A549 (cell line): ENCODE results near the gene DSCAM. TPM values are rescaled to one million over a fixed set of nuclear protein-coding genes. Genes with fewer than 3 reads are reported as not detected.

Source experiments
- ATAC-seq, 2 experiments: fragments of 200-7000 bp in 1 of 2; fragments of >200 bp in 1 of 2; cut with Nextera tagmentation in 1 of 2; cut with Tn5 transposase in 1 of 2; 3 replicates each; pipeline versions ENCODE4 v1.8.0 to v1.9.1; 2018 to 2020; ENCODE audit warnings: mild to moderate bottlenecking in 1 of 2, moderate library complexity in 1 of 2
- CTCF ChIA-PET: fragments of 300-600 bp; sonication (Branson Sonifier 250); formaldehyde crosslinking; extraction: SDS; loops from one replicate; lab custom pipeline; 2021; ENCODE audit warnings: antibody characterized with exemption, inconsistent platforms; lab: Yijun Ruan, JAX
- POLR2A ChIA-PET: fragments of 350-600 bp; formaldehyde crosslinking; extraction: SDS; loops from one replicate; lab custom pipeline; 2021; ENCODE audit warnings: antibody characterized with exemption, inconsistent platforms; lab: Yijun Ruan, JAX
- DNase-seq, 2 experiments: peaks; one replicate each; pipeline versions ENCODE4 v3.0.0 to v3.0.0-alpha.2; 2011 to 2016; ENCODE audit warnings: low read depth in 1 of 2, low spot score in 1 of 2
- FAIRE-seq: peaks from 2 replicates; lab custom pipeline; 2011; peaks lifted over from hg19 to GRCh38; lab: Jason Lieb, UNC
- H3K27ac ChIP-seq, 2 experiments: fragments of >200 bp; sonication (Bioruptor Twin); formaldehyde crosslinking; 3 replicates each; pipeline ENCODE4 v1.5.1; 2016 to 2017
- H3K4me1 ChIP-seq: fragments of >200 bp; sonication (Bioruptor Twin); formaldehyde crosslinking; 3 replicates; pipeline ENCODE4 v1.6.1; 2016
- H3K4me2 ChIP-seq: fragments of >200 bp; sonication (Bioruptor Twin); formaldehyde crosslinking; 3 replicates; pipeline ENCODE4 v1.6.1; 2016
- H3K4me3 ChIP-seq: fragments of >200 bp; sonication (Bioruptor Twin); formaldehyde crosslinking; 3 replicates; pipeline ENCODE4 v1.5.1; 2016
- H3K9me3 ChIP-seq: fragments of >200 bp; sonication (Bioruptor Twin); formaldehyde crosslinking; 3 replicates; pipeline ENCODE4 v1.6.1; 2016
- BHLHE40 ChIP-seq: IDR thresholded peaks from 2 replicates; pipeline ENCODE4 v1.6.1; 2012; ENCODE audit warnings: low read depth, low read length, inconsistent platforms
- CBX2 ChIP-seq: fragments of 200-600 bp; sonication (generic); IDR thresholded peaks from 2 replicates; pipeline ENCODE4 v1.6.1; 2016; ENCODE audit warnings: low read depth, mild to moderate bottlenecking, borderline replicate concordance
- CHD4 ChIP-seq: fragments of 200-600 bp; sonication (generic); IDR thresholded peaks from 2 replicates; pipeline ENCODE4 v1.6.1; 2016; ENCODE audit warnings: antibody characterized with exemption, mild to moderate bottlenecking, borderline replicate concordance
- EHF ChIP-seq: fragments of 250-450 bp; sonication (Bioruptor Pico); IDR thresholded peaks from 2 replicates; pipeline ENCODE4 v1.5.0; 2020; ENCODE audit warnings: mild to moderate bottlenecking
- EHMT2 ChIP-seq: fragments of 200-600 bp; sonication (generic); IDR thresholded peaks from 2 replicates; pipeline ENCODE4 v1.6.1; 2016; ENCODE audit warnings: antibody characterized with exemption, low read depth, mild to moderate bottlenecking, moderate library complexity
- EP300 ChIP-seq, 2 experiments: fragments of >200 bp; sonication (Bioruptor Twin); formaldehyde crosslinking; IDR thresholded peaks; 2 replicates in 1 of 2; 3 replicates in 1 of 2; pipeline ENCODE4 v1.6.1; 2016 to 2017
- ESRRA ChIP-seq: fragments of 150-350 bp; IDR thresholded peaks from 2 replicates; pipeline ENCODE4 v1.6.1; 2014; ENCODE audit warnings: mild to moderate bottlenecking, low read length, borderline replicate concordance
- FOSB ChIP-seq: fragments of 250-450 bp; sonication (Bioruptor Pico); IDR thresholded peaks from 2 replicates; pipeline ENCODE4 v1.5.0; 2020; ENCODE audit warnings: mild to moderate bottlenecking, moderate library complexity
- FOSL2 ChIP-seq, 2 experiments: fragments of 450-650 bp in 1 of 2; fragments of >200 bp in 1 of 2; sonication (Bioruptor Twin) in 1 of 2; formaldehyde crosslinking; IDR thresholded peaks; 2 replicates each; pipeline versions ENCODE4 v1.5.0 to v1.6.1; 2016 to 2020; ENCODE audit warnings: mild to moderate bottlenecking in 1 of 2, moderate library complexity in 1 of 2
- HOXA7 ChIP-seq: fragments of 250-450 bp; sonication (Bioruptor Pico); IDR thresholded peaks from 2 replicates; pipeline ENCODE4 v1.5.0; 2020; ENCODE audit warnings: mild to moderate bottlenecking, moderate library complexity
- HOXB13 ChIP-seq: fragments of 250-450 bp; sonication (Bioruptor Pico); IDR thresholded peaks from 2 replicates; pipeline ENCODE4 v1.5.0; 2020; ENCODE audit warnings: low read depth, mild to moderate bottlenecking, moderate library complexity
- HOXB5 ChIP-seq: fragments of 250-450 bp; sonication (Bioruptor Pico); IDR thresholded peaks from 2 replicates; pipeline ENCODE4 v1.5.0; 2020; ENCODE audit warnings: mild to moderate bottlenecking, moderate library complexity
- JUN ChIP-seq, 2 experiments: fragments of >200 bp; sonication (Bioruptor Twin); formaldehyde crosslinking; IDR thresholded peaks; 2 replicates in 1 of 2; 3 replicates in 1 of 2; pipeline ENCODE4 v1.6.1; 2016 to 2017
- KDM1A ChIP-seq: fragments of 200-600 bp; sonication (generic); IDR thresholded peaks from 2 replicates; pipeline ENCODE4 v1.6.1; 2016; ENCODE audit warnings: low read depth, mild to moderate bottlenecking
- KDM5A ChIP-seq: fragments of 200-600 bp; sonication (generic); IDR thresholded peaks from 2 replicates; pipeline ENCODE4 v1.6.1; 2016; ENCODE audit warnings: antibody characterized with exemption, mild to moderate bottlenecking
- MAZ ChIP-seq: fragments of 150-350 bp; IDR thresholded peaks from 2 replicates; pipeline ENCODE4 v1.6.1; 2014; ENCODE audit warnings: antibody characterized with exemption, low read depth, low read length, borderline replicate concordance
- MYC ChIP-seq: IDR thresholded peaks from 2 replicates; pipeline ENCODE4 v1.6.1; 2012; ENCODE audit warnings: mild to moderate bottlenecking, inconsistent platforms, low read length, improper control_type of control experiment, borderline replicate concordance
- POLR2A ChIP-seq: IDR thresholded peaks from 2 replicates; pipeline ENCODE4 v1.6.1; 2012; ENCODE audit warnings: mild to moderate bottlenecking, low read length
- RAD21 ChIP-seq, 2 experiments: fragments of >200 bp in 1 of 2; sonication (Bioruptor Twin) in 1 of 2; formaldehyde crosslinking in 1 of 2; IDR thresholded peaks in 1 of 2; conservative IDR thresholded peaks in 1 of 2; 2 replicates in 1 of 2; 3 replicates in 1 of 2; pipeline ENCODE4 v1.6.1; 2012 to 2018; ENCODE audit warnings: inconsistent platforms in 1 of 2
- RCOR1 ChIP-seq: fragments of 150-350 bp; IDR thresholded peaks from 2 replicates; pipeline ENCODE4 v1.6.1; 2014; ENCODE audit warnings: antibody characterized with exemption, low read length, low read depth
- RNF2 ChIP-seq: fragments of 200-600 bp; sonication (generic); IDR thresholded peaks from 2 replicates; pipeline ENCODE4 v1.6.1; 2016; ENCODE audit warnings: low read depth, mild to moderate bottlenecking, antibody characterized with exemption, moderate library complexity, borderline replicate concordance
- TFCP2L1 ChIP-seq: fragments of 250-450 bp; sonication (Bioruptor Pico); IDR thresholded peaks from 2 replicates; pipeline ENCODE4 v1.5.0; 2021; ENCODE audit warnings: mild to moderate bottlenecking
- ZC3H11A ChIP-seq: fragments of 450-650 bp; IDR thresholded peaks from 2 replicates; pipeline ENCODE4 v1.6.1; 2014; ENCODE audit warnings: antibody characterized with exemption, mild to moderate bottlenecking
- ZFP36 ChIP-seq: fragments of 450-650 bp; IDR thresholded peaks from 2 replicates; pipeline ENCODE4 v1.6.1; 2014; ENCODE audit warnings: borderline replicate concordance; ENCODE audit not compliant: partially characterized antibody
- WGBS: methylation state at CpG from one replicate; pipeline ENCODE4 v1.1.6; 2017; ENCODE audit errors: missing lambda C conversion rate; 5-methylcytosine and 5-hydroxymethylcytosine counted together
- polyA plus RNA-seq, 4 experiments: library from polyadenylated mRNA; depleted of rRNA in 3 of 4; stranded (reverse); fragments of >200 nt; fragmentation: RNase III in 1 of 4; extraction: RNeasy Plus Mini Kit Qiagen cat#74134 plus additional on column Dnase treatment in 1 of 4; gene quantifications; 2 replicates in 3 of 4; 3 replicates in 1 of 4; pipeline ENCODE4 v1.2.3, GENCODE V29; 2011 to 2017
- TF ChIP-seq, protein P1 (sequence below): fragments of >200 bp; sonication (Bioruptor Twin); formaldehyde crosslinking; IDR thresholded peaks from 3 replicates; pipeline ENCODE4 v1.6.1; 2016
- TF ChIP-seq, protein P2 (sequence below): fragments of 150-350 bp; IDR thresholded peaks from 2 replicates; pipeline ENCODE4 v1.6.1; 2014; ENCODE audit warnings: low read depth, mild to moderate bottlenecking, low read length
- TF ChIP-seq, protein P3 (sequence below): fragments of >200 bp; sonication (Bioruptor Twin); formaldehyde crosslinking; IDR thresholded peaks from 2 replicates; pipeline ENCODE4 v1.6.1; 2016
- TF ChIP-seq, protein P4 (sequence below): IDR thresholded peaks from 2 replicates; pipeline ENCODE4 v1.6.1; 2012; ENCODE audit warnings: low read depth, borderline replicate concordance

The DSCAM gene
- polyA plus RNA-seq, 2 of the 4 experiments (the other 2 are of a cell fraction), result not detected

DNA sequence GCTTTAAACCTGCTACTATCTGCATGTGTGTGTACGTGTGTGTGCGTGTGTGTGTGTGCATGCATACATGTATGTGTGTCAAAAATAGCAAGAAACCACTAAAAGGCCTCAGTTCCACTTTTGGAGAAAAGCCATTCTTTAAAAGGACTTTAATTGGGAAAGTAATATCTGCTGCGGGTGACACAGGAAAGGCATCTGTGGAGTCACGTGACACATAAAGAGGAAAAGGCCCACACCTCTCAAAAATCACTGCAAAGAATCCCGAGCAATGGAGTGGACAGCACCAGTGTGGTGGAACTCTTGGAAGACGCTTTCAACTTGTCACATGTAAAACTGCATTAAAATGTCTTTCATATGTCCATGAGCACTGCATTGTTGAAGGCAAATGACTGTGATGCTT lies 63.6 kb downstream of the DSCAM start:
- POLR2A ChIA-PET, result interaction anchor here (0.6 kb wide), 1 partner anchor 258 kb away, joined by 3 read pairs; no protein-coding TSS in a partner anchor

DNA sequence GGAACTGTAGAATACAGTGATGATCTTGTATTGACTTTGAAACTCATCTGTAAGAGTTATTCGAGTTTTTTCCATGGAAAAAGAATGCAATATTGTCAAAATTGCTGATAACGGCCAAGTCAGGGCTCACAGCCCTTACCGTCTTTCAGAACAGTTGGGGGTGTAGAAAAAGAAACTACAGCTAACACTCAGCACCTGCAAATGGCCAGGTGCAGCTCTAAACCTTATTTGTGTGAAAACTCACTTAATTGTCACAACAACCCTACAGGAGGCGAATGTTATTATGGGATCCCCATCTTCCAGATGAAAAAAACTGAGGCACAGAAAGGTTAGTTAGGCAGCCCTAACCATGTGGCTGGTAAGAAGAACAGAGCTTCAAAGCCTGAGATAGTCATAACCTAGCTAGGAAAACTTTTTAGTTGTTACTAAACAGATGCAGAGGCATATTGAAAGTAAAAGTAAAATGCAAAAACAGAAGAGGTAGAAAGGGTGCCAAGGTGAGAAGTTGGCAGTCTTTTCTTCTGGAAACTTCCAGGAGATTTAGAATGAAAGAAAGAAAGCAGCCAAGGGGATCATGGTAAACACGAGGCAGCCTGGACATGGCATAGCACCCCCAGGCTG lies 76.4 kb downstream of the DSCAM start:
- Histone ChIP-seq H3K27ac (no peak overlapping the region), H3K4me1 (no peaks in the 10 kb centered on the region), H3K9me3 (no peaks in the 10 kb centered on the region), H3K4me2 (no peak overlapping the region), H3K4me3 (no peak overlapping the region)
- ATAC-seq, result no peak
- TF ChIP-seq MAZ (no peak), POLR2A (no peak), HOXA7 (CRISPR knock-in tag) (no peak), EP300 (IDR thresholded peaks at IDR 0.05) (no peak), EHMT2 (no peak), ZC3H11A (no peak), RAD21 (conservative IDR thresholded peaks at IDR 0.05 in 1 of 2, IDR thresholded peaks at IDR 0.05 in 1 of 2) (no peak), EHF (CRISPR knock-in tag) (no peak), TFCP2L1 (CRISPR knock-in tag) (no peak), CBX2 (no peak), FOSL2 (IDR thresholded peaks at IDR 0.05) (no peak), FOSL2 (CRISPR knock-in tag; IDR thresholded peaks at IDR 0.05) (no peak), RNF2 (no peak)
- TF ChIP-seq, protein P1, sequence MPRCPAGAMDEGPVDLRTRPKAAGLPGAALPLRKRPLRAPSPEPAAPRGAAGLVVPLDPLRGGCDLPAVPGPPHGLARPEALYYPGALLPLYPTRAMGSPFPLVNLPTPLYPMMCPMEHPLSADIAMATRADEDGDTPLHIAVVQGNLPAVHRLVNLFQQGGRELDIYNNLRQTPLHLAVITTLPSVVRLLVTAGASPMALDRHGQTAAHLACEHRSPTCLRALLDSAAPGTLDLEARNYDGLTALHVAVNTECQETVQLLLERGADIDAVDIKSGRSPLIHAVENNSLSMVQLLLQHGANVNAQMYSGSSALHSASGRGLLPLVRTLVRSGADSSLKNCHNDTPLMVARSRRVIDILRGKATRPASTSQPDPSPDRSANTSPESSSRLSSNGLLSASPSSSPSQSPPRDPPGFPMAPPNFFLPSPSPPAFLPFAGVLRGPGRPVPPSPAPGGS, result no peak
- TF ChIP-seq, protein P2, sequence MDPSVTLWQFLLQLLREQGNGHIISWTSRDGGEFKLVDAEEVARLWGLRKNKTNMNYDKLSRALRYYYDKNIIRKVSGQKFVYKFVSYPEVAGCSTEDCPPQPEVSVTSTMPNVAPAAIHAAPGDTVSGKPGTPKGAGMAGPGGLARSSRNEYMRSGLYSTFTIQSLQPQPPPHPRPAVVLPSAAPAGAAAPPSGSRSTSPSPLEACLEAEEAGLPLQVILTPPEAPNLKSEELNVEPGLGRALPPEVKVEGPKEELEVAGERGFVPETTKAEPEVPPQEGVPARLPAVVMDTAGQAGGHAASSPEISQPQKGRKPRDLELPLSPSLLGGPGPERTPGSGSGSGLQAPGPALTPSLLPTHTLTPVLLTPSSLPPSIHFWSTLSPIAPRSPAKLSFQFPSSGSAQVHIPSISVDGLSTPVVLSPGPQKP, result no peak
- TF ChIP-seq, protein P3, sequence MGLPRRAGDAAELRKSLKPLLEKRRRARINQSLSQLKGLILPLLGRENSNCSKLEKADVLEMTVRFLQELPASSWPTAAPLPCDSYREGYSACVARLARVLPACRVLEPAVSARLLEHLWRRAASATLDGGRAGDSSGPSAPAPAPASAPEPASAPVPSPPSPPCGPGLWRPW, result no peak
- ChIA-PET POLR2A (no interaction called here), CTCF (no interaction called here)
- no peak for FAIRE-seq
- 5% methylated on average over 5 of the region's 5 CpGs for WGBS
- no peak for DNase-seq

More for the DNA sequence above, 63.6 kb downstream of the DSCAM start:
- Histone ChIP-seq H3K4me1 (no peaks in the 10 kb centered on the region), H3K4me2 (no peak overlapping the region), H3K27ac (no peak overlapping the region), H3K4me3 (no peak overlapping the region), H3K9me3 (no peaks in the 10 kb centered on the region)
- ATAC-seq (no peak), FAIRE-seq (no peak), DNase-seq (no peak)
- no peak for TF ChIP-seq ZFP36
- TF ChIP-seq BHLHE40, result no peak
- no peak for TF ChIP-seq HOXB13
- TF ChIP-seq RCOR1, result no peak
- no peak for TF ChIP-seq FOSB (CRISPR knock-in tag)
- TF ChIP-seq, protein P1, result no peak
- CTCF ChIA-PET, result no interaction called here
- 24% methylated on average over 6 of the region's 6 CpGs for WGBS

DNA sequence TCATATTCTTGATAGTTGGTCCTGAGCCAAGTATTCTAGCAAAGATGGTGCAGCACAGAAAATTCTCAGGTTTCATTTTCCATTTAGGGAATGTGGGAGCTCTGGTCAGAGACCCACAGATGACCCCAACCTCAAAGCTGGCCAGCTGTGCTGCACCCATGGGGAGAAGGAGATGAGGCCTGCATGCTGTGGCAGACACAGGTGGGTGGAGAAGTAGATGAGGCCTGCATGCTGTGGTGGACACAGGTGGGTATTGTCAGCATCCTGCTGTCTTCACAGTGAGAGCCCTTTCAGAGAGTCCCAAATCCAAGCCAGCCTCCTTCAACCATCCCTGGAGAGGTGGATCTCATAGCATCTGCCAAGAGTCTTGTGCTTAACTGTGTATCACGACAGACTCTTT lies 77.7 kb downstream of the DSCAM start:
- Histone ChIP-seq H3K4me2 (no peak overlapping the region), H3K27ac (no peak overlapping the region), H3K4me3 (no peak overlapping the region), H3K4me1 (no peaks in the 10 kb centered on the region), H3K9me3 (no peaks in the 10 kb centered on the region)
- DNase-seq (no peak), FAIRE-seq (no peak), ATAC-seq (no peak)
- POLR2A ChIA-PET, result no interaction called here
- WGBS, result 23% methylated on average over 1 of the region's 1 CpG
- CTCF ChIA-PET, result no interaction called here
- no peak for TF ChIP-seq JUN (IDR thresholded peaks at IDR 0.05)
- no peak for TF ChIP-seq HOXB5 (CRISPR knock-in tag)
- TF ChIP-seq CHD4, result no peak
- no peak for TF ChIP-seq KDM5A
- no peak for TF ChIP-seq HOXB13
- TF ChIP-seq, protein P4, sequence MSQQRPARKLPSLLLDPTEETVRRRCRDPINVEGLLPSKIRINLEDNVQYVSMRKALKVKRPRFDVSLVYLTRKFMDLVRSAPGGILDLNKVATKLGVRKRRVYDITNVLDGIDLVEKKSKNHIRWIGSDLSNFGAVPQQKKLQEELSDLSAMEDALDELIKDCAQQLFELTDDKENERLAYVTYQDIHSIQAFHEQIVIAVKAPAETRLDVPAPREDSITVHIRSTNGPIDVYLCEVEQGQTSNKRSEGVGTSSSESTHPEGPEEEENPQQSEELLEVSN, result no peak
- no peak for TF ChIP-seq MYC
- TF ChIP-seq ZFP36, result no peak
- TF ChIP-seq CBX2, result no peak
- TF ChIP-seq RNF2, result no peak
- TF ChIP-seq, protein P2, result no peak
- TF ChIP-seq TFCP2L1 (CRISPR knock-in tag), result no peak
- no peak for TF ChIP-seq KDM1A
- no peak for TF ChIP-seq FOSB (CRISPR knock-in tag)
- TF ChIP-seq ESRRA, result no peak
